GM21381 (cell line): ENCODE measurements around the gene NUF2.
"Not testable (repeated sequence)": the region's sequence is repeated elsewhere in the genome, so short reads cannot be mapped to it uniquely, and the experiment has no call there.

Experiments
- ATAC-seq: cut with Tn5 transposase; IDR thresholded peaks from one replicate; pipeline ENCODE4 v1.9.1; 2021; ENCODE audit warnings: mild to moderate bottlenecking, moderate library complexity; ENCODE audit not compliant: unreplicated experiment

Gene NUF2

DNA sequence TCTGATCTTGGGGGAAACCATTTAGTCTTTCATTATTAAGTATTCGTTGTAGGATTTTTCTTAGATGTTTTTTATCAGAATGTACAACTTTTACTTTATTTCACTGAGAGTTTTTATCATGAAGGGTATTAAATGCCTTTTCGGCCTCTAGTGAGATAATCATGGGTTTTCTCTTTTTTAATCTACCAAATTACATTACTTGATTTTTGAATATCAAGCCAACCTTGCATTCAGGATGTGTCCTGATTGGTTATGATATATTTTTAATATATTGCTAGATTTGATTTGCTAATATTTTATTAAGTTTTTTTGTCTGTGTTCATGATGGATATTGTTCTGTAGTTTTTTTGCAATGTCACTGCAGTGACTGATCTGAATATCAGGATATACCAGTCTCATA, 9.4 kb downstream of the NUF2 start:
- no peak for ATAC-seq

DNA sequence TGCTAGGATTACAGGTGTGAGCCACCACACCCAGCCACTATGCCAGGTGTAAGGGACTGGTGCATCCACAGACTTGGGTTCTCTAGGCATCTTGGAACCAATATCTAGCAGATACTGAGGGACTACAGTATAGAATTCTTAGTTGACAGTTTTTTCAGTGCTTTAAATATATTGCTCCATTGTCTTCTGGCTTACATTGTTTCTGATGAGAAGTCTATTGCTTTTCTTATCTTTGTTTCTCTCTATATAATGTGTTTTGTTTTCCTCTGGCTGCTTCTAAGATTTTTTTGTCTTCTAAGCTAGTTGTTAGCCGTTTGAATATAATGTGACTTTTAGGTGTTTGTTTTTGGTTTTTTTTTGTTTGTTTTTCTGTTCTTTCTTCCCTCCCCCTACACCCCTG, 13.5 kb downstream of the NUF2 start:
- no peak for ATAC-seq

DNA sequence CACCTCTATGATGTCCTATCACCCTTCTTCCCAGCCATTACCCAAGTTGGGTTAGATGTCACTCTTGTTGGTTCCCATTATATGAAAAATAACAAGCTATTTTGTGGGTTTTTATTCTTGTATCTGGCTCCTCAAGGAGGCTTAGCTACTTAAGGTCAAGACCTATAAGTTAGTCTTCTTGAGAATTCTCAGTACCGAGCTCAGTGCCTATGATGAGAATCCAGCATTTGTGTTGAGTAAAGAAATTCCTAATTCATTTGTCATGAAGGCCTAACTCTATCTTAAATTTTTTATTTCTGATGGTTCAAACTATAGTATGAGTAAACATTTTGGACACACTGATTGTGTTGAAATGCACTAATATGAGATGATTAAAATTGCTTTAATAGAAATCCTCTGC, 15.9 kb downstream of the NUF2 start:
- no peak for ATAC-seq

DNA sequence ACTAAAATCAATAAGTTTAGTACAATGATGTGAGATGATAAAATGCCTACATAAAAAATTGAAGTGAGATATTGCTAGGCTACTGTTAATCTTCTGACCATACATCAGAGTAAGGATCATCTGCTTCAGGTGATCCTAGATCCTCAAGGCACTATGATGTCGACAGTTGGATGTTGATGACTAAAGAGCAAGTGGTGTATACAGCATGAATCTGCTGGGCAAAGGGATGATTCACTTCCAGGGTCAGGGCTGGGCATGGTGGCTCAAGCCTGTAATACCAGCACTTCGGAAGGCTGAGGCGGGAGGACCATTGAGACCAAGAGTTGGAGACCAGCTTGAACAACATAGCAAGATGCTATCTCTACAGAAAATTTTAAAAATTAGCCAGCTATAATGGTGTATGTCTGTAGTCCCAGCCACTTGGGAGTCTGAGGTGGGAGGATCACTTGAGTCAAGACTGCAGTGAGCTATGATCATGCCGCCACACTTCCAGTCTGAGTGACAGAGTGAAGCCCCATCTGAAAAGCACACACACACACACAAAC, 24.6 kb downstream of the NUF2 start:
- no peak for ATAC-seq

DNA sequence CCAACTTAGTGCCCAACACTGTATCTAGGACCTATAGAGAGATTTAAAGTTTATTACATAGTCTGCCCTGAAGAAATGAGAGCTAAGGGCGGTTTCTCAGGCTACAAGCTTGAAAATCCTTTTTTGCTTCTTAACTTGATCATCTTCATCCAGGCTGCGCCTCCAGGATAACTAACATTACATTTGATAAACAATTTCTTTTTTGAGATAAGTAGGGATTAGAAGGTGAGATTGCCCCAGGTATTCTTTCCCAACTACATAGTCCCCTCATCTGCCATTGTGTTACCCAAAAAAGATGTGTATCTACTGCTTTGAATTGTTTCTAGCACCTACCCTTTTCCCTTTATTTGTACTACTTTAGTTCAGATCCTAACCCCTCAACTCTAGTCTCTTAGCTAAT, 25.4 kb downstream of the NUF2 start:
- no peak for ATAC-seq

DNA sequence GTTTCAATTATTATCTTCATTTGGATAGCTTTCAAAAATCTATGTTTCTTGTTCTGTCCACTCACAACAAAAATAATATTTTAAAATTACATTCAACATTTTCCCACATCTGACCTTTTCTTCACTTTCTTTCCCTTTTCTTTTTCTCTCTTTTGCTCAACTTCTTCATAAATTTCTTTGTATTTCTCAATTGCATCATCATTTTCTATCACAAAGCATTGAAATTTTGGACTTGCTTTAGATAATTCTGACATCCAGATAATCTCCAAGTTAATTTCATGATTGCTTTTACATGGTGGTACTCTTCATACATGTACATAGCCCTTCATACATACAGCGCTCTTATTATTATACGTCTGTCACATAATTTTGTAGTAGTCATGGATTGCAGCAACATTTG, 30.2 kb downstream of the NUF2 start:
- ATAC-seq = no peak

DNA sequence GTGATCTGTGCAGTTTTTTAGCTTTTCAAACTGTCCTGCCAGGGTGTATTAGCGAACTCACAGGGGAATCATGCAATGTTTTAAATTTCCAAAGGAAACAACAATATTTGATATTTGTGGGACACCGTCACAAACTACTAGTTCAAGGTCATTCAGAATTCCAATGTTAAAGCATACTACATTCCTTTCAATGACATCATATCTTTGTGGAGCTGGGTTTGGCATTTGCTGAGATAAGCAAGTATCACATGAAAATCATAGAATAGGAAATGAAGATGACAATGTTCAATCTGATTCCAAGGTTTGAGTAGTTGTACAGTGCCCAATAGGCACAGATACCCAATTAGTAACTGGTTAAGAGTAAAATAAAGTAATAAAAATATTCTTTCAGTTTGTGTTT, 35.6 kb downstream of the NUF2 start:
- ATAC-seq = no peak

DNA sequence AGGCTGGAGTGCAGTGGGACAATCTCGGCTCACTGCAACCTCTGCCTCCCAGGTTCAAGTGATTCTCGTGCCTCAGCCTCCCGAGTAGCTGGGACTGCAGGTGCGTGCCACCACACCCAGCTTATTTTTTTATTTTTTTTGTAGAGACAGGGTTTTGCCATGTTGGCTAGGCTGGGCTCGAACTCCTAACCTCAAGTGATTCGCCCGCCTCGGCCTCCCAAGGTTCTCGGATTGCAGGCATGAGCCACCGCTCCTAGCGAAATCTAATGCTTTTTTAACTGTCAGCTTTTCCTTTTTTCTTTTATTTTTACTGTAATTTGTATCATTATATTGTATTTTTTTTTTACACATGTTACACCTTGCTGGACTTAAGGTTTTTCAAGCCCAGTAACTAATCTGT, 36.4 kb downstream of the NUF2 start:
- not testable (repeated sequence) for ATAC-seq

DNA sequence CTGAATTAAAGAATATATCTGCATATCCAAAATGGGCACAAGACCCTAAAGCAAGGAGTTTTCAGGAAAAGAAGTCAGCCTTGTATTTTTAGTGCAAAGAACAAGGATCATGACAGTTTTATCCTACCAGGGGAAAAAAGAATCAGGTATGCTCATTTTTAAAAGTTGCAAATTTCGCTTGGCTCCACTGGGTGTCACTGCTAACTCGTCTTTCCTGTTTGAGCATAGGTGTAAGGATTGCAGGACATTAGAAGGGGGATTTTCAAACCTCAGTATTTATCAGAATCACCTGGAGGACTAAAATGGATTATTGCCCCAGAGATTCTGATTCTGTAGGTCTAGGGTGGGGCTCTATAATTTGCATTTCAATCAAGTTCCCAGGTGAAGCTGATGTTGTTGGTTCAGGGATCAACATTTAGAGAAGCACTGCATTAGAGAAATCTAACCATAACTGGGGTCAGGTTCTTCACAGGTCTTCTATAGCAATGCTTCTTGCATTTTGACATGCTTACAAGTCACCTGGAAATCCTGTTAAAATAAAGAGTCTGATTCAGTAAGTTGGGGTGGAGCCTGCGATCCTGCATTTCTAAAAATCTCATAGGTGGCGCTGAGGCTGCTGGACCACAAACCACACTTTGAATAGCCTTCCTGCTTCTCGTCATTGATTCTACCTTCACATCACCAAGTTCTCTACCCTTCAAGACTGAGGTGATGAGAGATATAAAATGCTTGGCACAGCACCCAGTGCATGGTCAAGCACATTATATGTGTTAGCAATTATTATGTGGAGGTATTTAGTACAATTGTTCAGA, 39.6 kb downstream of the NUF2 start:
- ATAC-seq = no peak

DNA sequence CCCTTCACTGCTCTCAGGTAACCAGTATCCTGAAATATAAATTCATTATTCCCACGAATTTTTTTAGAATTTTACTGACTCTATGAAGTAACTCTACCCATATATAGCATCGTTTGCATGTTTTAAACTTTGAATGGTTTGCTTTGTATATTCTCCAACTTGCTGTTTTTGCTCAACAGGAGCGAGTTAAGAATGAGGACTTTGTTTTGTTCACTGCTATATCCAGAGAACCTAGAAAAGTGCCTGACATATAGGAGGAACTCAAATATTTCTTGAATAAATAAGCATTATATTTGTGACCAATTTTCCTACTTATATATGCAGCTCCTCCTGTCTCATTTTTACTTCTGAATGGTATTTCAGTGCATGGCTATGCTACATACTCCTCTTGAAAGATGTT, 43.4 kb downstream of the NUF2 start:
- no peak for ATAC-seq

DNA sequence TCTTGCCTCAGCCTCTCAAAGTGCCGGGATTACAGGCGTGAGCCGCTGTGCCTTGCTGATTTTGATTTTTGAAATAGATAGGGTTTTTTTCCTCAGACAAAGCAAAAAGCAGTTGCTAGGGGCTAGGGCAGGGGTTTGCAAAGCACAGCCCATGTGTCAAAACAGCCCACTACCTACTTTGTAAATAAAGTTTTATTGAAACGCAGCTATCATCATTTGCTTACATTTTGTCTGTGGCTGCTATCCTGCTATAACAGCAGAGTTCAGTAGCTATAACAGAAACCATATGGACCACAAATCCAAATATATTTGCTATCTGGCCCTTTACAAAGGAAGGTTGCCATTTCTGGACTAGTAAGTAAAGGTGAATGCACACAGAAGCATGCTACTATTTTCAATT, 44.8 kb downstream of the NUF2 start:
- no peak for ATAC-seq

DNA sequence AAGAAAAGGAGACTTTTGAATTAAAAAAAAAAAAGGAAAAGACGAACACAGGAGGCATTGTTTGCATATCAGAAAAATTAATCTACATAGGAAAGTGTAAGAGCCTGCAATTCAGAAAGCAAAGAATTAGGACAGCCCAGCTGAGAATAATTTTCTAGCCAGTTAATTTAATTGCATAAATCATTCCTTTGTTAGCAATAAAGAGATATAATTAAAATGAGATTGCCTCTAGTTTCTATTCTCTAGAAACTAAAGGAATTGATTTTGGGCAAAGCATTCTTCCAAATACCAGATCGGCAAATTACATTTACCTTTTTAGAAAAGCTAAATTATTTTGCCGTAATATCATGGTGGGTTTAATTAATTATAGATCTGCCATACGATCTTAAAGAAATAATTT, 46.0 kb downstream of the NUF2 start:
- ATAC-seq = no peak

DNA sequence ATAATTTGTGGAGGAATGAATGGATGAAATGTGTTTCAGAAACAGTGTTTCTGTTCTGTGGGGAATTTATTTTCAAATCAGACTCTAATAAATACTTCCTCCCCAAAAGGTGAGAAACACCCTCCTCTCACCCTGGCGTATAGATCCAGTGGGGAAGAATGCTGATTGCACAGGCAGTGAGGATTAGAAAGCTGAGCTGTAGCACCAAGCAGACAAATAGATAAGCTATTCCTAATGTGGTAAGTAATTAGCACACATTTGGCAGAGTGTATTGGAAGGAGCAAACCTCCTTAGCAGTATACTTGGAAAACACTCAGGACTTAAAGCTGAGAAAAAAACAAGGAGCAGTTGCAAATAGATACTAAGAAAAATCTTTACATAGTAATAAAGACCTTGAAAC, 50.8 kb downstream of the NUF2 start:
- no peak for ATAC-seq

DNA sequence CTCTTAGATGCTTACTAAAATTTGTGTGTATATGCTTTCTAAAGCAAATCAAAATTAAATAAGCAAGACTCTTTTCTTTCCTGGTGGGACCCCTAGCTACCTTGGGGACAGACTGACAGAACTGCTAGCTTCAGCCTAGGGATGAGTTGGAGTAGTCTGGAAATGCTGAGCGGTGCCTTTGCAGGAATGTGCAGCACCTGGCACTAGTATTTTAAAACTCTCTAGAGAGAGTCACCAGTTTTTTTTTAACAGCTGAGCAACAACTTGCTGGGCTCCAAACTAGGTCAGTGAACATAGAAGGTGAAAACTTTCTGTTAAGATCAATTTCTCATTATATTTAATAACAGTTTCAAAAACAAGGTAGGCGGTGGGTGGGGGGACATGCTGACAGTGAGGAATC, 56.8 kb downstream of the NUF2 start:
- no peak for ATAC-seq

DNA sequence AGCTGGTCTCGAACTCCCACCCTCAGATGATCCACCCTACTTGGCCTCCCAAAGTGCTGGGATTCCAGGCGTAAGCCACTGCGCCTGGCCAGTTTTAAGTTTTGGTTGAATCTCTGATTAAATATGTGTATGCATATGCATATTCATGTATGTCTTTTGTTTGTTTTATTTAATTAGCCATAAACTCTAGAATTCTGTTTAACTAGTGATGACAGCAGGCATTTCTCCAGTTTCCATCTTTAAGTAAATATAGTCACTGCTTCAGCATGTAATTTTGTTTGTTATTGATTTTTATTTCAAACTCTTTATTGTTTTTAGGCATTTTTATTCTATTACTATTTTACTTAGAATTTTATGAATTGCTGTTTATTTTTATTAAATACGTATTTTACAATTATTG, 58.0 kb downstream of the NUF2 start:
- ATAC-seq = no peak

DNA sequence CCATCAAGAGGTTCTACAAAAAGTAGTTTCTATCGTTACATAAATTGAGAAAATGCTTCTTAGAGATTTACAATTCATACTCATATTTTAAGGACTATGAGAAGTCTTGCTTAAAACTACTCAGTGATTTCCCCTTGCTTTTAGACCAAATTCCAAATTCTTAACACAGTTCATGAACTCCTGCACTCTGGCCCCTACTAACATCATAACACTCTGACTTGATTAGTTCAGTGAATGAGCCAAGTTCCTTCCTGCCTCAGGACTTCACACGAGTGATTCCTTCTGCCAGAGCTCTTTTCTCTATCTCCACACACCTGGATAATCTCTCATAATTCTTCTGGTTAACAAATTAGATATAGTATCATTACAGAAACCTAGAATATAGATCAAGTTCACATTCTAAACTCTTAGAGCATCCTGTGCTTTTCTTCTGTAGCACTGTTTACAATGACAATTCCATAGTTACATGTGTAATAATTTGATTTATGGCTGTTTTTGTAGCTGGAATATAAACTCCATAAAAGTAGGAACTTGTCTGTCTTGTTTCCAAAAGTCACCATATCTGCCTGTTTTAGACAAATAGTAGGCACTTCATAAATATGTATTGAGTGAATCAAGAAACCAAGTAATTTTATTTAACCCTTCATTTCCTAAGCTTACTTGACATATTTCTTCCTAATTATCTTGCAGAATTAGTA, 59.9 kb downstream of the NUF2 start:
- ATAC-seq = no peak

DNA sequence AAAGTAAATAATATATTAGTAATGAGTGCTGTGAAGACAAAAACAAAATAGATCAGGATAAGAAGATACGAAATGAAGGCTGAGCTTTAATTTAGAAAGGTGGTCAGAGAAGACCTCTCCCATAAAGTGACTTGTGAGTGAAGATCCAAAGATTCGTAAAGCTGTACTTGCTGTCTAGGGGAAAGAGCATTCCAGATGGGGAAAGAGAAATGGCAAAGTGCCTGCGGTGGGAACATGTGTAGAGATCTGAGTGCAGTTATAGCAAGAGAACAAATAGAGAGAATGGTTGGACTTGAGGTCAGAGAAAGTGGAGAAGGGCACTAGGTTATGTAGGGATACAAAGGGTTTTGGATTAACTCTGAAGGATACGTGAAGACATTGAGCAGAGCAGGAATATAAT, 60.6 kb downstream of the NUF2 start:
- no peak for ATAC-seq

DNA sequence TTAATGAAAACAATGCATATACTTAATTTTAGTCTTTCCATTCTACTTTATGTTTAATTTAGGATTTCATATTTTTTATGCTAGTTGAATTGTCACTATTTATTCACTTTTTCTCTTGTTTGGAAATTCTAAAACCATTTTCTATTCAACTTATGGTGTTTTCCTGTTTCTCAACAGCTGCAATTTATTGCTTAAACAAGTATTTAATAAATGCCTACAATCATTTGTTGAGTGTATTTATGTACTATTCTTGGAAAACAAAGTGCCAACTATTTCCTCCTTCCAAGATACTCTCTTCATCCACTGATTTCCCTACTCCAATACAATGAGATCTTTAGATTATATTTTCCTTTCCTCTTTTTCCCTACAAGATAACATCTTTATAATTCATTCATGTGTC, 65.4 kb downstream of the NUF2 start:
- ATAC-seq = no peak

DNA sequence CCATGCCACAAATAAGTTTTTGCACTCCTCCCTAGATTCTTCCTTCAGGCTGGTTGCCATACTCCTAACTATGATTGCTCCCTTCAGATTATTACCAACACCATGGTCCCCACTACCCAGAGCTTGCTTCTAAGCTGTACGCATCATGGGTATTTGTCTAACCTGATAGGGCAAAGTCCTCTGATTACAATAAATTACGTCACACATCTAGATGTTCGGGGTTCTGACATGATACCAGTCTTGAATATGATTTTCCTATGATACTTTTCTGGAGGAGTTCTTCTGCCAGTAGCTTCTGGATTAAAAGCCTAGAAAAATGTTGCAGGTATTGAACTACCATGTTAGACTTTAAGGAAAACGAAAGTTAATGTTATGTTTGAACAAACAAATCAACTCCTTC, 67.2 kb downstream of the NUF2 start:
- no peak for ATAC-seq

DNA sequence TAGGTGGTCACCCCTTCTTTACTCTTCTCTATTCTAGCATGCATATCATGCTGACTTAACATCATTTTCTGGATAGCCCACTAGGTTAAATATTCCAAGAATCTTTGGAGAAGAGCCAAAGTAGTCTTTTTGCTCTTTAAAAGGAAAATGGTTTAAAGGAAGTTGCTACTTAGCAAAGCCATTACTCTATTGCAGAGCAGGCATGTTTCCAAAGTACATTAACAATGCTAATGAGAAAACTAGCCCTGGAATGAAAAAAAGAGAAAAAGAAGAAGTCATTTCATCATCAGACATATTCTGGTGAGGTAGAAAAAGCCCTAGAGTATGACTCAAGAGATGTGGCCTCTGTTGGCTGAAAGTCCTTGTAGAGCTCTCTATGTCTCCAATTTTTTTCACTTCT, 74.0 kb downstream of the NUF2 start:
- no peak for ATAC-seq

DNA sequence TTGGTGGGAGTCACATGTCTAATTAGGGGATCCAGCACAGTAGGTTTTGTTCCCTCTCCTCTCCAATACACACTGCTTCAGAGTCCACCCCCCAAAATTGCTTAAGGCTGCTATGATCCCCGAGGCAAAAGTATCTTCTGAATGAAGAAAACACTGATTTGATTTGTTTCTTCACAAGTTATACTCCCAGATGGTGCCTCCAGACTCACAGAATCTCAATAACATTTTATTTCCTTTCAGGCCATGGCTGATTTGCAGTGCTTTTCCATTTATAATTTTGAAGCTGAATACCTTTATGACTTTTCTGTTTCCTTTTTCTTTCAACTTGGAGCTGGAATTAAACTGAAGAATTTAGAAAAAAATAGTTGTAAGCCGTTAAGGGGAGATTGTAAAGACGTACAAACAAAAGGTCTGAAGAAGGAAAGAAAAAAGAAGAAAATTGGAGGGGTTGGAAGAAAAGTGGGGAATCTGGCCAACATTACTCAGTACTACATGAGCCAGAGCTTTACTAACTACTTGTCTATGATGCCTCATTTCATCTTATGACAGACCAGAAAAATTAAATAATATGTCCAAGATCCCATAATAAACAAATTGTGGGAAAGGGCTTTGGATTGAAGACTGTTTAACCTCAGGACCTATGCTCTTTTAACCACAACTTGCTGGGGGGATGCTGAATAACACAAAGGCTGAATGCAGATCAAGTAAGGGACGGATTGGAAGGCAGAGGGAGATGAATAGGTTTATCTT, 75.9 kb downstream of the NUF2 start:
- no peak for ATAC-seq

DNA sequence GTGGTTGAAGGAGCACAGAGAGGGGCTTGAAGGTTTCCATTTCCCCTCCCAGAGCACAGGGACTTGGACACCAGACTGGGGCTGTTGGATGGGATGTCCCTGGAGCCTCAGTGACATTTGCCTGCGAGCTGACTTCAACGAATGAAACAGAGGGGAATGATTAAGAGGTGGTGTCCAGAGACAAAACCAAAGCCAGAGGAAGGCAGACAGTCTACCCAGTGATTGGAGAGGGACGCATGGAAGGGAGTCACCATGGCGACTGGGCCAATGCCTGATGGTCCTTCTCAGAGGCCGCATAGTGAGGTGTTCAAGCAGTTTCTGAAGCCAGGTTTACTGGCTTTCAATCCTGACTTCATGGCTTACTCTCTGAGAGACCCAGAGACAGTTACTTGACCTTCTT, 77.2 kb downstream of the NUF2 start:
- no peak for ATAC-seq
